HG03432 (cell line): ENCODE data around the gene ATF7.
"Not testable (repeated sequence)": the region's sequence is repeated elsewhere in the genome, so short reads cannot be mapped to it uniquely, and the experiment has no call there.

Experiments used
- ATAC-seq: cut with Tn5 transposase; IDR thresholded peaks from one replicate; pipeline ENCODE4 v1.9.1; 2021; ENCODE audit warnings: mild to moderate bottlenecking, moderate library complexity; ENCODE audit not compliant: unreplicated experiment

The ATF7 gene

DNA sequence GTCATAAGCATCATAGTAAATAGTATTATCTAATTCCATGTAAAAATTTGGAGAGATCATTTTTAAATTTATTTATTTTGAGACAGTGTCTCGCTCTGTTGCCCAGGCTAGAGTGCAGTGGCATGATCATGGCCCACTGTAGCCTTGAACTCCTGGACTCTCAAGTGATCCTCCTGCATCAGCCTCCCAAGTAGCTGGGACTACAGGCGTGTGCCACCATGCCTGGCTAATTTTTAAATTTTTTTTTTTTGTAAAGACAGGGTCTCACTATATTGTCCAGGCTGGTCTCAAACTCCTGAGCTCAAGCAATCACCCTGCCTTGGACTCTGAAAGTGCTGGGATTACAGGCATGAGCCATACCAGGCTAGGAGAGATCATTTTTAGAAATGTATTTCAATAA, 27.2 kb downstream of the ATF7 start:
- ATAC-seq = not testable (repeated sequence)

- no peak for ATAC-seq
These were observed 29.2 kb downstream of the ATF7 start for GRCh38 chr12:53596920-53597363.

DNA sequence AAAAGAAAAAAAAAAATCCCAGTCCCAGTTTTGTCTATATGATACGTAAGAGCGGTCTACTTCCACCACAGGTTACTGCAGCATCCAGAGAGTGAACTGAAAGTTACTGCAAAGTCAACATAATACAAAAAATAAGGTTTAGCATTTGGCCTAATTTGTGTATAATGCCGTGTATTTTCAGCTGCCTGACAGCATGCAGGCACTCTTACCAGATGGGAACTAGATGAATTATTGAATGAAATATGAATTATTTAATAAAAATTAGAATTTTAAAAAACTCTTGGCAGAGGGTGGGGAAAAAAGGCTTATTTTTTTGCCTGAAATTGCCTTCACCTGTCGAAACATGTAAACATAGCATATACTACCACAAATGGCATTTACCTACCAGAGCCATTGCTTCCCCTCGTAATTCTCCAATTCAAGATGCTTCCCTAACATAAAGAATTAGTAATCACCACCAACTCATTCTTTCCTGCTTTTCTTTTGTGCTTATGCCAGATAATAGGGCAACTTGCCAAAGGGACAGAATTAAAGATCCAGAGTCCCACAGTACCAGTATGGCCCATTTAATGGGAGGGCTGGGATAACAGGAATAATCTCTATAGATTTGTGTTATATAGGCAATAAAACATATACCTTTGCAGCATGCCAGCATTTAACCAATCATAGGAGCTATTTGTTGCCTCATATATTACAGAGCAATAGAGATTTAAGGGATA, 31.1 kb downstream of the ATF7 start:
- no peak for ATAC-seq

DNA sequence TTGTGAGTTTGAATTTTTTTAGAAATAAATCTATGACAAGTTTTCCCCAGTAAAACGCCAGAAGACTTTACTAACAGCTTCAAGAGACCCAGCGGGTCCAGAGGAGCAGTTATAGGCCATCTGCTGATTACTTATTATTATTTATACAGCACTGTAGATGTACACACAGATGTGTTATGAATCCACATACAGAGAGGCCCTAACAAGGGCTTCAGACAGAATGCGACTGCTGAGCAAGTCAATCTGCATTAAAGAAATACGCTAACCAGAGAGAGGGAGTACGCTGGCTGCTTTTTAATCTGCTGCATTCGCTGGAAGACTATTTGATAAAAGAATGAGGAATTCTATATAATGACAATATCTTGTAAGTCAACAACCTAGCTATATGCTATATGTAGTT, 32.5 kb downstream of the ATF7 start:
- no peak for ATAC-seq

GRCh38 chr12:53593031-53593430, 33.2 kb downstream of the ATF7 start:
- ATAC-seq = no peak

DNA sequence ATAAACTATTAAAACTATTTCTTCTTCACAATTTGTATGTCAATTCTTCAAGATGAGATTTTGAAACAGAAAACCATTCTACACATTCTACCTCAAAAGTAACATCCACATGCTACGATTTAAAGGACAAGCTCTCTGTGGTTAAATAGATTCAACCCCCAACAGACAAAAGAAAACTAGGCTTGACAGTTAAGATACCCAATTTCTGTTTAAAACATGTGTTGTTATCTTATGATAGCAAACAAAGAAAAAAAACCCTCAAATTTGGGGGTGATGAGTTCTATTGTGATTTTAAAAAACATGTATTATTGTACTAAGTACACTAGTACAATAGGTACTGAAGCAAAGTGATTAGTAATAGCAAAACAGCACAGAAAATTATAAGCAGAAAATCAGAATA, 33.8 kb downstream of the ATF7 start:
- no peak for ATAC-seq

GRCh38 chr12:53591301-53592206, 34.6 kb downstream of the ATF7 start:
- no peak for ATAC-seq

DNA sequence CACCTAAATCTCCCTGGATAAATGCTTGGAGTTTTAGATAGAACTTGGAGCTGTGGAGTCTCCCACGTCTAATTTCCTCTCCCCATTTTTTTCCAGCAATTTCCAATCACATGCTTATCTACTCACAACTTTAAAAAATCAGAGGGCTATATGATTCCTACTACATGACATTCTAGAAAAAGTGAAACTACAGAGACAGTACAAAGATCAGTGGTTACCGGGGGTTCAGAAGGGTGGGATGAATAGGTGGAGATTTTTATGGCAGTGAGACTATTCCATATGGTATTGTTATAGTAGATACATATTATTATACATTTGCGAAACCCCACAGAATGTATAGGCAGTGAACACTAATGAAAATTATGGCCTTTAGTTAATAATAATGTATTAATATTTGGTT, 35.5 kb downstream of the ATF7 start:
- no peak for ATAC-seq

DNA sequence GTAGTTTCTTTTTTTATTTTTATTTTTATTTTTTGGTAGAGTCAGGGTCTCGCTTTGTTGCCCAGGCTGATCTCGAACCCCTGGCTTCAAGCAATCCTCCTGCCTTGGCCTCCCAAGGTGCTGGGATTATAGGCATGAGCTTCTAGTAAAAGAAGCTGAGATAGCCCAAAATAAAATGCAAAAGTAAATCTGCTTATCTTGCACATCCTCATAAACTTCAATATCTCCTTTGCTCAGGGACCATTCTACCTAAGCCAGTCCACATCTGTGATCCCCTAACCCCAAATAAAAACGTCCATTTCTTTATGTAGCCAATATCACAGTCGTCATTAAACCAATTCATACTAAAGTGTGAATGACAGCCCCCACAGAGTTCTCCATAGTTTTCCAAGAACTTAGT, 36.3 kb downstream of the ATF7 start:
- no peak for ATAC-seq

- ATAC-seq = no peak
These were observed 36.8 kb downstream of the ATF7 start for GRCh38 chr12:53589423-53589822.

- ATAC-seq = no peak
These were observed 38.1 kb downstream of the ATF7 start for GRCh38 chr12:53588123-53588522.

DNA sequence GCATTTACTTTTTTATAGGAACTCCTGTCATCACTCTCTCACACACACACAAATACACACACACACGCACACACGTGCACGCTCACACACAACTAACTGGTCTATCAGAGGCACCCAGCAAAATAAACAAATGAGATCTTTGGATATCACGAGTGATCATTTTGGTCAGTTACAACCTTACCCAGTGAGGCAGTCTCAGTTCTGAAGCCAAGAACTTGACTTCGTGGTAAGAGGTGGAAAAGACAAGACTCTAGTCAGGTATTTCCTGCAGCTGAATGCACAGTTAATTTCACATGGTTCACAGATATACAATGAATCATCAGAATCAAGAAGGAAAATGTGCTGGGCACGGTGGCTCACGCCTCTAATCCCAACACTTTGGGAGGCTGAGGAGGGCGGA, 39.4 kb downstream of the ATF7 start:
- no peak for ATAC-seq

GRCh38 chr12:53585448-53586125, 40.6 kb downstream of the ATF7 start:
- peak; percentile 77 for ATAC-seq

- peak; percentile 80 for ATAC-seq
These were observed 46.6 kb downstream of the ATF7 start for GRCh38 chr12:53579545-53579955.

GRCh38 chr12:53578783-53579182, 47.4 kb downstream of the ATF7 start:
- ATAC-seq = no peak

- ATAC-seq = peak; percentile 61
These were observed 48.2 kb downstream of the ATF7 start for GRCh38 chr12:53577941-53578352.

DNA sequence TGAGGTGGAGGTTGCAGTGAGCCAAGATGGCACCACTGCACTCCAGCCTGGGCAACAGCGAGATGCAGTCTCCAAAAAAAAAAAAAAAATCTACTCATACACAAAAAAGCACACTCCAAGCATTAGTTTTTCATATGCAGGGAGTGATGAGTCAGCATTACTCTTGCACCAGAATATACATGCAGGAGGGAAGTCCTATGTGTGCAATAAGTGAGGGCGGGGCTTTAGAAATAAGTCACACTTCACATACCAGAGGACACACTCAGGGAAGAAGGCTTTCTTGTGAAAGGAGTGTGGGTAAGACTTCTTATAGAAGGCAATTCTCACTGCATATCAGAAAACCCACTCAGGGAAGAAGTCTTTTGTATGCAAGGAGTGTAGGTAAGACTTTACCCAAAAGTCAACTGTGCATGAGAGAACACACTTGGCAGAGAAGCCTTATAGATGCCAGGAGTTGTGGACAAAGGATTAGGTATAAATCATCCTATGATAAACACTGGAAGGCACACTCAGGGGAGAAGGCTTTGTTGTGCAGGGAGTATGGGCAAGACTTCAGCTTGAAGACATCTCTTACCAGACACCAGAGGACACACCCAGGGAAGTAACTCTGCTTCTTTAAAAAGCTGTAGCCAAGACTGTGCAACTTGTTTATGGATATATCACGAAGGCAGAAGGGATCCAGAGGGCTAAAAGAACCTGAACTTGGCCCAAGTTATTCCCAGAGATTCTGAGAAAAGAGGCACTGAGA, 50.5 kb downstream of the ATF7 start:
- ATAC-seq = no peak

GRCh38 chr12:53572134-53572758, 53.9 kb downstream of the ATF7 start:
- no peak for ATAC-seq

DNA sequence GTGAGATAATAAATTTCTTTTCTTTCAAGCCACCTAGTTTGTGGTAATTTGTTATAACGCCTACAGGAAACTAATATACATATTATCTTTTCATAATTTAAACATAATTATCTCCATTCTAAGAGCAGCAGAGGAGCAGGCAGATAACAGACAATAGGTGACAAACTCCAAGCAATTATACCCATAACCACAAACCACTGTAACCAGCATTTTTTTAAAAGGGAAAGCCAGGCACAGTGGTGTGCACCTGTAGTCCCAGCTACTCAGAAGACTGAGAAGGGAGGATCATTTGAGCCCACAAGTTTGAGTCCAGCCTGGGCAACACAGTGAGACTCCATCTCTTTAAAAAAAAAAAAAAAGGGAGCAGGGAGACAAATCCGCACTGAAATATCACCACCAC, 54.9 kb downstream of the ATF7 start:
- ATAC-seq = no peak

DNA sequence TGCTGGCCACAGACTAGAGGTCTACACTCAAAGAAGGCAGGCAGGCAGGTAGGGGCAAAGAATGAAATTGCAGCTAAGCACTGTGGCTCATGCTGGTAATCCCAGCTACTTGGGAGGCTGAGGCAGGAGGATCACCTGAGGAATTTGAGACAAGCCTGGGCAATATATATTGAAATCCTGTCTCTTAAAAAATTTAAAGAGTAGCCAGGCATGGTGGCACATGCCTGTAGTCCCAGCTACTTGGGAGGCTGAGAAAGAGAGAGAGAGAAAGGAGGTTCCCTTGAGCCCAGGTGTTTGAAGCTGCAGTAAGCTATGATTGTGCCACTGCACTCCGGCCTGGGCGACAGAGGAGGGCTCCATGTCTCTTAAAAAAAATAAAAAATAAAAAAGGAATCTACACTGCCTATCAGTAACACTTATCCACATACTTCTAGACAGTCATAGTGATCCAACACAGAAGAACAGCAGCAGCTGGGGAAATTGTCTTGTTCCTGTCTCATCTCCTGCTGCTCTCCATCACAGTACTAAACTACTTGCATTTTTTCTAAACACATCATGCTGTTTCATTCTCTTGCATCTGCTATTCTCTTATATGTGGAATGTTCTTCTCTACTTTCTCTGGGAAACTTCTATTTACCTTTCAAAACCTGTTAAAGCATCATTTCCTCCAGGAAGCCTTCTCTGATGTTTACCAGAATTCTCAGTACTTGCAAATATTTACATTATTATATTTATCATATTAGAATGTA, 57.2 kb downstream of the ATF7 start:
- no peak for ATAC-seq
